ENCODE data around the gene SCNN1G.

The SCNN1G gene

GRCh38 chr16:23155445-23156049 lies 27.0 kb upstream of the SCNN1G start:
- no peak for DNase-seq

- DNase-seq, result no peak
These were observed 26.4 kb upstream of the SCNN1G start for GRCh38 chr16:23156110-23156509.

GRCh38 chr16:23156946-23157460 lies 25.5 kb upstream of the SCNN1G start:
- no peak for DNase-seq

- no peak for DNase-seq
These were observed 24.4 kb upstream of the SCNN1G start for GRCh38 chr16:23158114-23158513.

GRCh38 chr16:23160082-23160481 lies 22.5 kb upstream of the SCNN1G start:
- no peak for DNase-seq

- no peak for DNase-seq
These were observed 22.0 kb upstream of the SCNN1G start for GRCh38 chr16:23160574-23160973.

- no peak for DNase-seq
These were observed 18.6 kb upstream of the SCNN1G start for GRCh38 chr16:23163921-23164320.

GRCh38 chr16:23164736-23165135 lies 17.8 kb upstream of the SCNN1G start:
- DNase-seq, result no peak

- no peak for DNase-seq
These were observed 10.0 kb upstream of the SCNN1G start for GRCh38 chr16:23172583-23172982.

- no peak for DNase-seq
These were observed 9.6 kb upstream of the SCNN1G start for GRCh38 chr16:23172994-23173393.

- no peak for DNase-seq
These were observed 7.9 kb upstream of the SCNN1G start for GRCh38 chr16:23174622-23175021.

- DNase-seq, result no peak
These were observed 6.9 kb upstream of the SCNN1G start for GRCh38 chr16:23175651-23176050.

- no peak for DNase-seq
These were observed 1.0 kb upstream of the SCNN1G start for GRCh38 chr16:23181506-23181905.

- peak; percentile 50 to 54 for DNase-seq
These were observed 303 bp upstream of the SCNN1G start for GRCh38 chr16:23182206-23182678.

GRCh38 chr16:23183543-23183862 lies 958 bp downstream of the SCNN1G start:
- DNase-seq, result no peak

GRCh38 chr16:23185656-23186055 lies 3.1 kb downstream of the SCNN1G start:
- no peak for DNase-seq

- DNase-seq, result no peak
These were observed 3.6 kb downstream of the SCNN1G start for GRCh38 chr16:23186171-23186570.

- no peak for DNase-seq
These were observed 4.8 kb downstream of the SCNN1G start for GRCh38 chr16:23187341-23187740.

- no peak for DNase-seq
These were observed 6.4 kb downstream of the SCNN1G start for GRCh38 chr16:23188911-23189310.

- no peak for DNase-seq
These were observed 12.1 kb downstream of the SCNN1G start for GRCh38 chr16:23194497-23195221.

GRCh38 chr16:23195366-23195978 lies 12.9 kb downstream of the SCNN1G start:
- DNase-seq, result no peak

- DNase-seq, result no peak
These were observed 14.0 kb downstream of the SCNN1G start for GRCh38 chr16:23196539-23196938.

- DNase-seq, result no peak
These were observed 19.6 kb downstream of the SCNN1G start for GRCh38 chr16:23202166-23202565.

GRCh38 chr16:23206986-23207385 lies 24.4 kb downstream of the SCNN1G start:
- DNase-seq, result no peak

All from activated CD4-positive, alpha-beta T cell treated with anti-CD3 and anti-CD28 coated beads, Interleukin-2, amount 50 U/mL, for 4 hours (primary cell).